A673 (cell line): ENCODE data around the gene USP5.

Experiments
- EZH2 ChIP-seq: fragments of 200-600 bp; sonication (generic); IDR thresholded peaks from 2 replicates; pipeline ENCODE4 v1.6.1; 2017; ENCODE audit warnings: borderline replicate concordance, low read depth, mild to moderate bottlenecking, mixed read lengths, antibody characterized with exemption, low read length; ENCODE audit not compliant: poor library complexity, severe bottlenecking
- TF ChIP-seq, protein P1 (sequence below): fragments of 300-800, 200-600 bp; sonication (generic); conservative IDR thresholded peaks from 2 replicates; pipeline ENCODE4 v1.5.1; 2017; ENCODE audit warnings: low read depth, mild to moderate bottlenecking, antibody characterized with exemption, low read length, moderate library complexity, mixed read lengths

DNA sequence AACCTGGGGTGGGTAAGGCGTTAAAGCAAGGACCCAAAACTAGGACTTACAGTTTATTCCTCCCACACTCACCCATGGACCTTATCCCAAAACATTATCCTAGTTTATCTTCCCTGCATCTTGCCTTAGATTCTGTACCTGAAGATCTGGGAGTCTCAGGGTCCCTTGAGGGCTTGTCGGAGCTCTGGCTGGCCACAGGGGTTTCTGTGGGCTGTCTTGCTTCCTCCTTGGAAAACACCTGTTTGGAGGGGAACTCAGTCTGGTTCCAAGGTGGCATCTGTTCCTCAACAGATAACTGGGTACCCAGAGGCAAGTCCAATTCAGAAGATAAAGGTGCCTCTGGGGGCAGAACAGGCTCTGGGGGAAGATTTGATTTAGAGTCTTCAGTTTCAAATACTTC lies 2.5 kb upstream of the USP5 start:
- TF ChIP-seq, protein P1, sequence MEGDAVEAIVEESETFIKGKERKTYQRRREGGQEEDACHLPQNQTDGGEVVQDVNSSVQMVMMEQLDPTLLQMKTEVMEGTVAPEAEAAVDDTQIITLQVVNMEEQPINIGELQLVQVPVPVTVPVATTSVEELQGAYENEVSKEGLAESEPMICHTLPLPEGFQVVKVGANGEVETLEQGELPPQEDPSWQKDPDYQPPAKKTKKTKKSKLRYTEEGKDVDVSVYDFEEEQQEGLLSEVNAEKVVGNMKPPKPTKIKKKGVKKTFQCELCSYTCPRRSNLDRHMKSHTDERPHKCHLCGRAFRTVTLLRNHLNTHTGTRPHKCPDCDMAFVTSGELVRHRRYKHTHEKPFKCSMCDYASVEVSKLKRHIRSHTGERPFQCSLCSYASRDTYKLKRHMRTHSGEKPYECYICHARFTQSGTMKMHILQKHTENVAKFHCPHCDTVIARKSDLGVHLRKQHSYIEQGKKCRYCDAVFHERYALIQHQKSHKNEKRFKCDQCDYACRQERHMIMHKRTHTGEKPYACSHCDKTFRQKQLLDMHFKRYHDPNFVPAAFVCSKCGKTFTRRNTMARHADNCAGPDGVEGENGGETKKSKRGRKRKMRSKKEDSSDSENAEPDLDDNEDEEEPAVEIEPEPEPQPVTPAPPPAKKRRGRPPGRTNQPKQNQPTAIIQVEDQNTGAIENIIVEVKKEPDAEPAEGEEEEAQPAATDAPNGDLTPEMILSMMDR = no peak
- no peak for TF ChIP-seq EZH2
